PC-3 (cell line): Measurements from ENCODE around the gene CIZ1. TPM values are rescaled to one million over a fixed set of nuclear protein-coding genes. Genes with fewer than 3 reads are reported as not detected.

Experiments used
- ATAC-seq: fragments of 200-7000 bp; cut with Tn5 transposase; 2 replicates; pipeline ENCODE4 v1.9.1; 2020; ENCODE audit warnings: mild to moderate bottlenecking, moderate library complexity
- BruUV-seq: library from RNA; stranded (reverse); fragments of 400-500 nt; replicated peaks from 2 replicates; lab custom pipeline; 2021; lab: Mats Ljungman, UMichigan
- CTCF ChIA-PET: fragments of 300-600 bp; sonication (Branson Sonifier 250); formaldehyde crosslinking; loops from one replicate; lab custom pipeline; 2022; ENCODE audit warnings: antibody characterized with exemption; lab: Charles Lee
- POLR2A ChIA-PET: fragments of 300-600 bp; sonication (Branson Sonifier 250); formaldehyde crosslinking; loops from one replicate; lab custom pipeline; 2022; ENCODE audit warnings: antibody characterized with exemption; ENCODE audit not compliant: unreplicated experiment; lab: Charles Lee
- DNase-seq: peaks from one replicate; pipeline ENCODE4 v3.0.0-alpha.2; 2015
- H2AFZ ChIP-seq: fragments of 300-600 bp; sonication (generic); 2 replicates; pipeline ENCODE4 v1.6.0; 2016; ENCODE audit warnings: antibody characterized with exemption, low read length
- H3F3A ChIP-seq: fragments of 300-600 bp; sonication (generic); one replicate; pipeline ENCODE4 v1.6.0; 2017; ENCODE audit warnings: antibody characterized with exemption, low read length, control low read depth, mild to moderate bottlenecking; ENCODE audit not compliant: unreplicated experiment
- H3K27ac ChIP-seq: fragments of 300-600 bp; sonication (generic); 2 replicates; pipeline ENCODE4 v1.5.1; 2016; ENCODE audit warnings: mild to moderate bottlenecking, low read length
- H3K27me3 ChIP-seq: fragments of 300-600 bp; sonication (generic); 2 replicates; pipeline ENCODE4 v1.6.1; 2016; ENCODE audit warnings: low read length, mixed read lengths
- H3K36me3 ChIP-seq: fragments of 300-600 bp; sonication (generic); 2 replicates; pipeline ENCODE4 v1.6.1; 2016; ENCODE audit warnings: low read depth, mixed run types, low read length, mixed read lengths
- H3K4me1 ChIP-seq: fragments of 300-600 bp; sonication (generic); 2 replicates; pipeline ENCODE4 v1.5.1; 2016; ENCODE audit warnings: low read length; ENCODE audit not compliant: insufficient read depth
- H3K4me2 ChIP-seq: fragments of 300-600 bp; sonication (generic); 2 replicates; pipeline ENCODE4 v1.6.0; 2016; ENCODE audit warnings: low read length
- H3K4me3 ChIP-seq: fragments of 300-600 bp; sonication (generic); 2 replicates; pipeline ENCODE4 v1.5.1; 2016; ENCODE audit warnings: mild to moderate bottlenecking, low read length, mixed read lengths
- H3K79me2 ChIP-seq: fragments of 300-600 bp; sonication (generic); 2 replicates; pipeline ENCODE4 v1.6.1; 2017; ENCODE audit warnings: low read length, mixed read lengths
- H3K9ac ChIP-seq: fragments of 300-600 bp; sonication (generic); 2 replicates; pipeline ENCODE4 v1.6.0; 2016; ENCODE audit warnings: mild to moderate bottlenecking, low read length
- H3K9me2 ChIP-seq: fragments of 300-600 bp; sonication (generic); replicated peaks from 2 replicates; pipeline ENCODE4 v1.6.1; 2016; ENCODE audit warnings: mixed run types, low read length, mixed read lengths
- H3K9me3 ChIP-seq: fragments of 300-600 bp; sonication (generic); 2 replicates; pipeline ENCODE4 v1.6.1; 2016; ENCODE audit warnings: low read length, mixed read lengths
- H4K20me1 ChIP-seq: fragments of 300-600 bp; sonication (generic); 2 replicates; pipeline ENCODE4 v1.6.1; 2016; ENCODE audit warnings: low read length, mixed read lengths
- EZH2 ChIP-seq: fragments of 300-600 bp; sonication (generic); IDR thresholded peaks from one replicate; pipeline ENCODE4 v1.6.1; 2017; ENCODE audit warnings: antibody characterized with exemption, mild to moderate bottlenecking, low read length; ENCODE audit not compliant: unreplicated experiment
- EZH2phosphoT487 ChIP-seq: fragments of 300-600 bp; sonication (generic); IDR thresholded peaks from 2 replicates; pipeline ENCODE4 v1.6.1; 2018; ENCODE audit warnings: mild to moderate bottlenecking, antibody characterized with exemption, low read length, borderline replicate concordance
- intact Hi-C: fragments of 100-400 bp; cut with micrococcal nuclease; formaldehyde crosslinking; loops from 2 replicates; pipeline ENCODE4 v1.9.0; 2023
- total RNA-seq: library from RNA; depleted of rRNA; stranded (reverse); fragments of >200 nt; gene quantifications from 2 replicates; pipeline ENCODE4 v1.2.3, GENCODE V29; 2014
- TF ChIP-seq, protein P1 (sequence below): fragments of 300-600 bp; sonication (generic); conservative IDR thresholded peaks from 2 replicates; pipeline ENCODE4 v1.5.1; 2017; ENCODE audit warnings: antibody characterized with exemption, low read depth, mild to moderate bottlenecking, low read length

CIZ1 gene
- total RNA-seq, 1 experiment from 2014 or later = 46.1 TPM

DNA sequence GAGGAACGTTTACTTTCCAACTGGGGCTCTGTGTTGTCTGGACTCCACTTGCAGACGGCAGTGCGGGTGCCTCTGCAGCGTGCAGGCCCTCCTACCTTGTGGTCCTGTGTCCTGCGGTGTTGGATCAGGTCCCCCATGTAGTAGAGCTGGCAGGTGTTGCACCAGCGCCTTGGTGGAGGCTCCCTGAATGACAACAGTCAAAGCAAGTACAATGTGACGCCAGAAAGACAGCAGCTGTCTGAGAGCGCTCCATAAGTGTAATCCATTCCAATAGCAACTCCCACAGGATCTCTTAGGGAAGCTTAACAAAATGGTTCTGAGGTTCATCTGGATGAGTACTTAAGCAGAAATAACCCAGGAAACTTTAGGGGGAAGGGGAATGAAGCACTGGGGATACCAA, 21.4 kb downstream of the CIZ1 start:
- H3K9me2 ChIP-seq = no peaks in the 10 kb centered on the region
- no peak for DNase-seq
- no peaks in the 10 kb centered on the region for H3K27me3 ChIP-seq
- H3K79me2 ChIP-seq = no peaks in the 10 kb centered on the region
- no TSS peak for BruUV-seq
- TF ChIP-seq, protein P1, sequence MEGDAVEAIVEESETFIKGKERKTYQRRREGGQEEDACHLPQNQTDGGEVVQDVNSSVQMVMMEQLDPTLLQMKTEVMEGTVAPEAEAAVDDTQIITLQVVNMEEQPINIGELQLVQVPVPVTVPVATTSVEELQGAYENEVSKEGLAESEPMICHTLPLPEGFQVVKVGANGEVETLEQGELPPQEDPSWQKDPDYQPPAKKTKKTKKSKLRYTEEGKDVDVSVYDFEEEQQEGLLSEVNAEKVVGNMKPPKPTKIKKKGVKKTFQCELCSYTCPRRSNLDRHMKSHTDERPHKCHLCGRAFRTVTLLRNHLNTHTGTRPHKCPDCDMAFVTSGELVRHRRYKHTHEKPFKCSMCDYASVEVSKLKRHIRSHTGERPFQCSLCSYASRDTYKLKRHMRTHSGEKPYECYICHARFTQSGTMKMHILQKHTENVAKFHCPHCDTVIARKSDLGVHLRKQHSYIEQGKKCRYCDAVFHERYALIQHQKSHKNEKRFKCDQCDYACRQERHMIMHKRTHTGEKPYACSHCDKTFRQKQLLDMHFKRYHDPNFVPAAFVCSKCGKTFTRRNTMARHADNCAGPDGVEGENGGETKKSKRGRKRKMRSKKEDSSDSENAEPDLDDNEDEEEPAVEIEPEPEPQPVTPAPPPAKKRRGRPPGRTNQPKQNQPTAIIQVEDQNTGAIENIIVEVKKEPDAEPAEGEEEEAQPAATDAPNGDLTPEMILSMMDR = no peak
- no peak for TF ChIP-seq EZH2phosphoT487
- peaks cover 3% of the 10 kb centered on the region for H3K36me3 ChIP-seq
- no peak overlapping the region for H2AFZ ChIP-seq
- no peak overlapping the region for H3K9ac ChIP-seq
- H3F3A ChIP-seq = no peaks in the 10 kb centered on the region
- ChIA-PET POLR2A (no interaction called here), CTCF (no interaction called here)
- no peak overlapping the region for H3K4me2 ChIP-seq
- H3K4me1 ChIP-seq = no peaks in the 10 kb centered on the region
- H3K27ac ChIP-seq = no peak overlapping the region
- intact Hi-C loops = no loop called here
- no peak overlapping the region for H3K4me3 ChIP-seq
- H3K9me3 ChIP-seq = no peaks in the 10 kb centered on the region
- no peaks in the 10 kb centered on the region for H4K20me1 ChIP-seq
- no peak for ATAC-seq

DNA sequence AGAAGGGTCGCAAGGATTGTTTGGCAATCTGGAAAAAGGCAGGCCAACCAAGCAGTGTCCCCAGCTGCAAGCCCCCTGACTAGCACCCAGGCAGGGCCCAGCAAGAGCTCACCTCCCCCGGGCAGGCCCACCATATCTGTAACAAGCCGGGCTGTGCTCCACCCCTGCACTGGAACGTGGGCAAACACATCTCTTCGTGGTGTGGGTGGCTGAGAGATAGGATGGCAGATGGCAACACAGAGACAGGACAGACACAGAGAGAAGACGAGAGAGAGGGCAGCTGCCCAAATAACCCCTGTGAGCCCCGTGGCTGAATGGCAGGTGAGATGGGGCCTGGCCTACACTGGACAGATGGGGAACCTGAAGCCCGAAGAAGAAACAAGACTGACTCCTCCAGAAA, 21.9 kb downstream of the CIZ1 start:
- ChIA-PET CTCF (no interaction called here), POLR2A (no interaction called here)
- H2AFZ ChIP-seq = no peak overlapping the region
- intact Hi-C loops = no loop called here
- no peak overlapping the region for H3K4me2 ChIP-seq
- H3K79me2 ChIP-seq = no peaks in the 10 kb centered on the region
- no TSS peak for BruUV-seq
- H3K4me3 ChIP-seq = no peak overlapping the region
- H3K9ac ChIP-seq = no peak overlapping the region
- no peaks in the 10 kb centered on the region for H4K20me1 ChIP-seq
- DNase-seq (no peak), ATAC-seq (no peak)
- TF ChIP-seq EZH2 (no peak), EZH2phosphoT487 (no peak)
- TF ChIP-seq, protein P1 = no peak
- H3K36me3 ChIP-seq = peaks cover 3% of the 10 kb centered on the region
- H3K27ac ChIP-seq = no peak overlapping the region
- no peaks in the 10 kb centered on the region for H3K4me1 ChIP-seq
- H3K9me3 ChIP-seq = no peaks in the 10 kb centered on the region
- no peaks in the 10 kb centered on the region for H3K27me3 ChIP-seq
- H3K9me2 ChIP-seq = no peaks in the 10 kb centered on the region
- no peaks in the 10 kb centered on the region for H3F3A ChIP-seq

DNA sequence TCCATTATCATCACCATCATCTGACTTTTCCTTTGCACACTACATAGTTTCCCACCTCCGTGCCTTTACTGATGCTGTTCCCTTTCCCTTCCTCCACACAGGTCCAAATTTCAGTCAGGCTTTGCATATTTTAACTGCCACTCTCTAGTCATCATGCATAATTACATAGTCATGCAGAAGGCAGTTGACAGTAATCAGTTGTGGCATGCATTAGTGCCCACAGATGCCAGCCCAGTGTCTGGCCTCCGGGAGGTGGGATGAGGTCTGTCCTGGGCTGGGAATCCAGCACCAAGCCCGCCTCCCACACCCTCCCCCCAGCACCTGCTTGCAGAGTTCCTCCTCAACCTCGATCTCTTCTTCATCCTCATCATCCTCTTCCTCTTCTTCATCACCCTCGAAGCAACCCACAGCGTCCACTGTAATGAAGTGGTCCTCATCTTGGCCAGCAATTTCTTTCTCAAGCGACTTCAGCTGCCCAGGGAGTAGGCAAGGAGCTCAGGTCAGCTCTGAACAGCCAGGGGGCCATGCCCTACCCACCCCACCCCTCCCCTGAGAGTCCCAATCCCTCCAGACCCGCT, 22.6 kb downstream of the CIZ1 start:
- Histone ChIP-seq H3K79me2 (no peaks in the 10 kb centered on the region), H4K20me1 (no peaks in the 10 kb centered on the region), H3K4me1 (no peaks in the 10 kb centered on the region), H3K4me2 (no peak overlapping the region), H3K9ac (no peak overlapping the region), H3F3A (no peaks in the 10 kb centered on the region), H3K4me3 (no peak overlapping the region), H3K9me3 (no peaks in the 10 kb centered on the region), H3K27ac (no peak overlapping the region), H3K27me3 (no peaks in the 10 kb centered on the region), H2AFZ (no peak overlapping the region), H3K36me3 (peaks cover 5% of the 10 kb centered on the region), H3K9me2 (no peaks in the 10 kb centered on the region)
- no peak for DNase-seq
- ChIA-PET POLR2A (no interaction called here), CTCF (no interaction called here)
- no TSS peak for BruUV-seq
- intact Hi-C loops = no loop called here
- ATAC-seq = no peak
- TF ChIP-seq EZH2phosphoT487 = no peak
- TF ChIP-seq EZH2 = no peak
- TF ChIP-seq, protein P1 = no peak
